ENCODE results near the gene COQ8A. TPM values are rescaled to one million over a fixed set of nuclear protein-coding genes. Genes with fewer than 3 reads are reported as not detected.

The COQ8A gene
- polyA plus RNA-seq, 1 of the 3 experiments (the other 2 are of a cell fraction) = 11.8 TPM

- no peak overlapping the region for H3K9ac ChIP-seq
- peaks cover 0 to 8% of the 10 kb centered on the region in 2 experiments; a peak in 1 of 4 replicates for H3K4me1 ChIP-seq (ENCODE audit: control insufficient read depth in 1 of 2, insufficient read depth in 2 of 2, low read depth in 1 of 2, low read length in 1 of 2)
- ChIA-PET CTCF (interaction anchor here (1.2 kb wide), 1 partner anchor 358 kb away, joined by 4 read pairs; no protein-coding TSS in a partner anchor), POLR2A (no interaction called here)
- TF ChIP-seq CHD2 (IDR thresholded peaks at IDR 0.05; ENCODE audit: low read length, partially characterized antibody) (no peak), TEAD4 (IDR thresholded peaks at IDR 0.05; ENCODE audit: borderline replicate concordance, insufficient read depth) (no peak), EP300 (IDR thresholded peaks at IDR 0.05; ENCODE audit: borderline replicate concordance in 1 of 2, low read depth in 1 of 2, low read length in 1 of 2) (no peak), NFIC (IDR thresholded peaks at IDR 0.05; ENCODE audit: borderline replicate concordance) (no peak), RAD21 (IDR thresholded peaks at IDR 0.05; ENCODE audit: low read length) (no peak), SMC3 (IDR thresholded peaks at IDR 0.05; ENCODE audit: low read depth, low read length) (no peak), MXI1 (IDR thresholded peaks at IDR 0.05; ENCODE audit: low read depth, low read length) (no peak), GABPA (IDR thresholded peaks at IDR 0.05; ENCODE audit: low read depth) (no peak), PBX3 (IDR thresholded peaks at IDR 0.05) (no peak), MAX (IDR thresholded peaks at IDR 0.05; ENCODE audit: low read depth) (no peak)
- H3F3A ChIP-seq (replicated peaks; ENCODE audit: insufficient read depth) = no peaks in the 10 kb centered on the region
- no peak overlapping the region for H3K27ac ChIP-seq (ENCODE audit: low read depth in 2 of 2, low read length in 1 of 2)
- H2AFZ ChIP-seq (ENCODE audit: low read depth) = no peak overlapping the region
- peaks cover 0 to 37% of the 10 kb centered on the region in 2 experiments for H3K36me3 ChIP-seq (replicated peaks in 1 of 2; ENCODE audit: control insufficient read depth in 1 of 2, insufficient read depth in 2 of 2, low read length in 1 of 2)
- no peaks in the 10 kb centered on the region for H3K27me3 ChIP-seq (ENCODE audit: insufficient read depth)
- H3K9me2 ChIP-seq = no peaks in the 10 kb centered on the region
- H3K4me2 ChIP-seq = no peak overlapping the region
- no peaks in the 10 kb centered on the region for H3K79me2 ChIP-seq (ENCODE audit: insufficient read depth)
- no peaks in the 10 kb centered on the region for H3K9me3 ChIP-seq
- no peak overlapping the region for H3K4me3 ChIP-seq (ENCODE audit: low read depth in 2 of 2, low read length in 1 of 2)
- no peak for DNase-seq
- no peaks in the 10 kb centered on the region for H4K20me1 ChIP-seq (ENCODE audit: insufficient read depth)
- WGBS (ENCODE audit: low lambda C conversion rate) = 83% methylated on average over 8 of the region's 20 CpGs
These were observed 45.2 kb downstream of the COQ8A start for GRCh38 chr1:226985239-226985838.

- no peaks in the 10 kb centered on the region for H3K9me3 ChIP-seq
- H3K27me3 ChIP-seq (ENCODE audit: insufficient read depth) = no peaks in the 10 kb centered on the region
- WGBS (ENCODE audit: low lambda C conversion rate) = 97% methylated on average over 18 of the region's 25 CpGs
- no peak overlapping the region for H2AFZ ChIP-seq (ENCODE audit: low read depth)
- H3K27ac ChIP-seq (ENCODE audit: low read depth in 2 of 2, low read length in 1 of 2) = no peak overlapping the region
- POLR2A ChIA-PET = no interaction called here
- H3K9me2 ChIP-seq = no peaks in the 10 kb centered on the region
- H3K36me3 ChIP-seq (replicated peaks in 1 of 2; ENCODE audit: control insufficient read depth in 1 of 2, insufficient read depth in 2 of 2, low read length in 1 of 2) = peaks cover 0 to 41% of the 10 kb centered on the region in 2 experiments
- H3K4me3 ChIP-seq (ENCODE audit: low read depth in 2 of 2, low read length in 1 of 2) = no peak overlapping the region
- H3K4me1 ChIP-seq (ENCODE audit: control insufficient read depth in 1 of 2, insufficient read depth in 2 of 2, low read depth in 1 of 2, low read length in 1 of 2) = peaks cover 0 to 3% of the 10 kb centered on the region in 2 experiments; a peak in 2 of 4 replicates
- no peak overlapping the region for H3K9ac ChIP-seq
- CTCF ChIA-PET = interaction anchor here (1.2 kb wide), 1 partner anchor 357 kb away, joined by 4 read pairs; no protein-coding TSS in a partner anchor
- no peak overlapping the region for H3K4me2 ChIP-seq
- no peaks in the 10 kb centered on the region for H3K79me2 ChIP-seq (ENCODE audit: insufficient read depth)
- no peak for DNase-seq
- H4K20me1 ChIP-seq (ENCODE audit: insufficient read depth) = no peaks in the 10 kb centered on the region
- no peaks in the 10 kb centered on the region for H3F3A ChIP-seq (replicated peaks; ENCODE audit: insufficient read depth)
- TF ChIP-seq PBX3 (IDR thresholded peaks at IDR 0.05) (no peak), CTCF (IDR thresholded peaks at IDR 0.05) (no peak), RFX5 (IDR thresholded peaks at IDR 0.05; ENCODE audit: low read length) (no peak), NRF1 (IDR thresholded peaks at IDR 0.05; ENCODE audit: low read depth, low read length) (no peak), POLR2AphosphoS5 (IDR thresholded peaks at IDR 0.05; ENCODE audit: low read depth, low read length) (no peak), TEAD4 (IDR thresholded peaks at IDR 0.05; ENCODE audit: borderline replicate concordance, insufficient read depth) (no peak), ELF1 (IDR thresholded peaks at IDR 0.05) (no peak), FOXJ3 (CRISPR knock-in tag; IDR thresholded peaks at IDR 0.05) (no peak), SMC3 (IDR thresholded peaks at IDR 0.05; ENCODE audit: low read depth, low read length) (no peak), USF2 (IDR thresholded peaks at IDR 0.05; ENCODE audit: borderline replicate concordance, low read depth, low read length) (no peak)
These were observed 45.9 kb downstream of the COQ8A start for GRCh38 chr1:226985839-226986463.
